ENCODE results near the gene CDKN2B-AS1. TPM values are rescaled to one million over a fixed set of nuclear protein-coding genes. Genes with fewer than 3 reads are reported as not detected.
A peak's percentile ranks its signal among the peaks of the same experiment; 100 is the strongest.

CDKN2B-AS1 gene
- total and polyA plus RNA-seq, 2 experiments from 2014 or later = 0.14 TPM; not detected in 1

DNA sequence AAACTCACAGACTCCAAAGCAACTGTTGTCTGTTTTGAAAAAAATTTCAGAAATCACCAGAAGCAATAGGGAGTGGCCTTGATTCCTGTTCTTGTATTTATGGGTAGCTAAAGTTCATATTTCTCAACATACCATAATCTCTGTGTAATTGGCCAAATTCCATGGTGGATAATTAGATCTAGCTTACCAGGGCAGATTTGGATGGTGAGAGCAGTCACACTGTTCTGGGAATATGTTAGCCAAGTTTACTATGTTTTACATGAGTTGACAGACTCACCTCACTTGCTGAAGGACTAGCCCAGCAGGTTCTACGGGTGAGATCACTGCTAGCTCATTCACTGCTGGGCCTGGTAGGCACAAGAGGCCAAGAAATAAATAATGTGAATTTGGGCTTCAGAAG is 47.2 kb downstream of the CDKN2B-AS1 start:
- Histone ChIP-seq H3K9me2 (ENCODE audit: insufficient read depth) (no peaks in the 10 kb centered on the region), H3F3A (replicated peaks; ENCODE audit: low read depth) (no peaks in the 10 kb centered on the region), H3K79me2 (replicated peaks; ENCODE audit: insufficient read depth) (no peaks in the 10 kb centered on the region), H3K4me2 (no peak overlapping the region), H4K20me1 (replicated peaks; ENCODE audit: insufficient read depth) (no peaks in the 10 kb centered on the region), H3K27me3 (ENCODE audit: insufficient read depth) (no peaks in the 10 kb centered on the region), H2AFZ (no peak overlapping the region), H3K27ac (ENCODE audit: low read depth) (no peak overlapping the region), H3K36me3 (ENCODE audit: insufficient read depth) (no peaks in the 10 kb centered on the region), H3K4me1 (ENCODE audit: insufficient read depth) (no peaks in the 10 kb centered on the region), H3K4me3 (no peak overlapping the region)
- Mint-ChIP-seq H3K9me3 (no peaks in the 10 kb centered on the region), H3K27me3 (ENCODE audit: insufficient read depth, low read depth, poor library complexity) (no peaks in the 10 kb centered on the region), H3K36me3 (ENCODE audit: low read depth) (no peaks in the 10 kb centered on the region), H3K4me1 (peaks cover 7% of the 10 kb centered on the region; the same call in 2 of the 3 replicates), H3K4me3 (no peak overlapping the region), H3K27ac (peak overlapping the region; percentile 61; the same call in 1 of the 2 replicates)
- peak; percentile 21 for DNase-seq (ENCODE audit: low spot score)
- no peak for TF ChIP-seq EZH2 (IDR thresholded peaks at IDR 0.05; ENCODE audit: low read depth, unreplicated experiment)
- TF ChIP-seq, protein P1, sequence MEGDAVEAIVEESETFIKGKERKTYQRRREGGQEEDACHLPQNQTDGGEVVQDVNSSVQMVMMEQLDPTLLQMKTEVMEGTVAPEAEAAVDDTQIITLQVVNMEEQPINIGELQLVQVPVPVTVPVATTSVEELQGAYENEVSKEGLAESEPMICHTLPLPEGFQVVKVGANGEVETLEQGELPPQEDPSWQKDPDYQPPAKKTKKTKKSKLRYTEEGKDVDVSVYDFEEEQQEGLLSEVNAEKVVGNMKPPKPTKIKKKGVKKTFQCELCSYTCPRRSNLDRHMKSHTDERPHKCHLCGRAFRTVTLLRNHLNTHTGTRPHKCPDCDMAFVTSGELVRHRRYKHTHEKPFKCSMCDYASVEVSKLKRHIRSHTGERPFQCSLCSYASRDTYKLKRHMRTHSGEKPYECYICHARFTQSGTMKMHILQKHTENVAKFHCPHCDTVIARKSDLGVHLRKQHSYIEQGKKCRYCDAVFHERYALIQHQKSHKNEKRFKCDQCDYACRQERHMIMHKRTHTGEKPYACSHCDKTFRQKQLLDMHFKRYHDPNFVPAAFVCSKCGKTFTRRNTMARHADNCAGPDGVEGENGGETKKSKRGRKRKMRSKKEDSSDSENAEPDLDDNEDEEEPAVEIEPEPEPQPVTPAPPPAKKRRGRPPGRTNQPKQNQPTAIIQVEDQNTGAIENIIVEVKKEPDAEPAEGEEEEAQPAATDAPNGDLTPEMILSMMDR (conservative IDR thresholded peaks at IDR 0.05; ENCODE audit: low read depth in 2 of 2) = no peak
- ATAC-seq = peak; percentile 61

DNA sequence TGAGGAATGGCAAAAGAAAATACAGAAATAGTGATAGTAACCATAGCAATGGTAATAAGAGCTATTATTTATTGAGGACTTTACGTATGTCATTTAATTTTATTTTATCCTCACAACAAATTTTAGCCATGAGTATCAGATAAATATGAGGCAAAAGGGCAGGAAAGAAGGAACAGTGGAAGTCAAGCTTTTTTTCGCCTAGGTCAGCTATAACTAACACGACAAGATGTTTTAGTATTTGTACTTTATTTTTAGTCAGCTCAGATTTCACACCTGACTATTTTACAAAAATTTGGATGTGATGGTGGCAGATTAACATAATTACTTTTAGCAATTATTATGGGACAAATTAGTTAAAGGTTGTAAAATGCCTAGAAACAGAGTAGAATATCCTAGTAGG is 49.3 kb downstream of the CDKN2B-AS1 start:
- DNase-seq (ENCODE audit: low spot score) = no peak
- no peaks in the 10 kb centered on the region for H3K4me1 ChIP-seq (ENCODE audit: insufficient read depth)
- no peaks in the 10 kb centered on the region for H3K9me2 ChIP-seq (ENCODE audit: insufficient read depth)
- H3K27me3 ChIP-seq (ENCODE audit: insufficient read depth) = no peaks in the 10 kb centered on the region
- H3K4me1 Mint-ChIP-seq = peaks cover 7% of the 10 kb centered on the region; the same call in 2 of the 3 replicates
- H3K27ac ChIP-seq (ENCODE audit: low read depth) = no peak overlapping the region
- H3K36me3 ChIP-seq (ENCODE audit: insufficient read depth) = no peaks in the 10 kb centered on the region
- H3F3A ChIP-seq (replicated peaks; ENCODE audit: low read depth) = no peaks in the 10 kb centered on the region
- no peak for ATAC-seq
- no peaks in the 10 kb centered on the region for H4K20me1 ChIP-seq (replicated peaks; ENCODE audit: insufficient read depth)
- no peaks in the 10 kb centered on the region for H3K79me2 ChIP-seq (replicated peaks; ENCODE audit: insufficient read depth)
- no peak overlapping the region for H3K4me2 ChIP-seq
- H2AFZ ChIP-seq = no peak overlapping the region
- H3K4me3 ChIP-seq = no peak overlapping the region
- H3K36me3 Mint-ChIP-seq (ENCODE audit: low read depth) = no peaks in the 10 kb centered on the region
- no peaks in the 10 kb centered on the region for H3K27me3 Mint-ChIP-seq (ENCODE audit: insufficient read depth, low read depth, poor library complexity)
- no peak overlapping the region for H3K27ac Mint-ChIP-seq
- no peak overlapping the region for H3K4me3 Mint-ChIP-seq
- no peaks in the 10 kb centered on the region for H3K9me3 Mint-ChIP-seq
- no peak for TF ChIP-seq ZNF114 (CRISPR knock-in tag; IDR thresholded peaks at IDR 0.05)
- TF ChIP-seq, protein P2, sequence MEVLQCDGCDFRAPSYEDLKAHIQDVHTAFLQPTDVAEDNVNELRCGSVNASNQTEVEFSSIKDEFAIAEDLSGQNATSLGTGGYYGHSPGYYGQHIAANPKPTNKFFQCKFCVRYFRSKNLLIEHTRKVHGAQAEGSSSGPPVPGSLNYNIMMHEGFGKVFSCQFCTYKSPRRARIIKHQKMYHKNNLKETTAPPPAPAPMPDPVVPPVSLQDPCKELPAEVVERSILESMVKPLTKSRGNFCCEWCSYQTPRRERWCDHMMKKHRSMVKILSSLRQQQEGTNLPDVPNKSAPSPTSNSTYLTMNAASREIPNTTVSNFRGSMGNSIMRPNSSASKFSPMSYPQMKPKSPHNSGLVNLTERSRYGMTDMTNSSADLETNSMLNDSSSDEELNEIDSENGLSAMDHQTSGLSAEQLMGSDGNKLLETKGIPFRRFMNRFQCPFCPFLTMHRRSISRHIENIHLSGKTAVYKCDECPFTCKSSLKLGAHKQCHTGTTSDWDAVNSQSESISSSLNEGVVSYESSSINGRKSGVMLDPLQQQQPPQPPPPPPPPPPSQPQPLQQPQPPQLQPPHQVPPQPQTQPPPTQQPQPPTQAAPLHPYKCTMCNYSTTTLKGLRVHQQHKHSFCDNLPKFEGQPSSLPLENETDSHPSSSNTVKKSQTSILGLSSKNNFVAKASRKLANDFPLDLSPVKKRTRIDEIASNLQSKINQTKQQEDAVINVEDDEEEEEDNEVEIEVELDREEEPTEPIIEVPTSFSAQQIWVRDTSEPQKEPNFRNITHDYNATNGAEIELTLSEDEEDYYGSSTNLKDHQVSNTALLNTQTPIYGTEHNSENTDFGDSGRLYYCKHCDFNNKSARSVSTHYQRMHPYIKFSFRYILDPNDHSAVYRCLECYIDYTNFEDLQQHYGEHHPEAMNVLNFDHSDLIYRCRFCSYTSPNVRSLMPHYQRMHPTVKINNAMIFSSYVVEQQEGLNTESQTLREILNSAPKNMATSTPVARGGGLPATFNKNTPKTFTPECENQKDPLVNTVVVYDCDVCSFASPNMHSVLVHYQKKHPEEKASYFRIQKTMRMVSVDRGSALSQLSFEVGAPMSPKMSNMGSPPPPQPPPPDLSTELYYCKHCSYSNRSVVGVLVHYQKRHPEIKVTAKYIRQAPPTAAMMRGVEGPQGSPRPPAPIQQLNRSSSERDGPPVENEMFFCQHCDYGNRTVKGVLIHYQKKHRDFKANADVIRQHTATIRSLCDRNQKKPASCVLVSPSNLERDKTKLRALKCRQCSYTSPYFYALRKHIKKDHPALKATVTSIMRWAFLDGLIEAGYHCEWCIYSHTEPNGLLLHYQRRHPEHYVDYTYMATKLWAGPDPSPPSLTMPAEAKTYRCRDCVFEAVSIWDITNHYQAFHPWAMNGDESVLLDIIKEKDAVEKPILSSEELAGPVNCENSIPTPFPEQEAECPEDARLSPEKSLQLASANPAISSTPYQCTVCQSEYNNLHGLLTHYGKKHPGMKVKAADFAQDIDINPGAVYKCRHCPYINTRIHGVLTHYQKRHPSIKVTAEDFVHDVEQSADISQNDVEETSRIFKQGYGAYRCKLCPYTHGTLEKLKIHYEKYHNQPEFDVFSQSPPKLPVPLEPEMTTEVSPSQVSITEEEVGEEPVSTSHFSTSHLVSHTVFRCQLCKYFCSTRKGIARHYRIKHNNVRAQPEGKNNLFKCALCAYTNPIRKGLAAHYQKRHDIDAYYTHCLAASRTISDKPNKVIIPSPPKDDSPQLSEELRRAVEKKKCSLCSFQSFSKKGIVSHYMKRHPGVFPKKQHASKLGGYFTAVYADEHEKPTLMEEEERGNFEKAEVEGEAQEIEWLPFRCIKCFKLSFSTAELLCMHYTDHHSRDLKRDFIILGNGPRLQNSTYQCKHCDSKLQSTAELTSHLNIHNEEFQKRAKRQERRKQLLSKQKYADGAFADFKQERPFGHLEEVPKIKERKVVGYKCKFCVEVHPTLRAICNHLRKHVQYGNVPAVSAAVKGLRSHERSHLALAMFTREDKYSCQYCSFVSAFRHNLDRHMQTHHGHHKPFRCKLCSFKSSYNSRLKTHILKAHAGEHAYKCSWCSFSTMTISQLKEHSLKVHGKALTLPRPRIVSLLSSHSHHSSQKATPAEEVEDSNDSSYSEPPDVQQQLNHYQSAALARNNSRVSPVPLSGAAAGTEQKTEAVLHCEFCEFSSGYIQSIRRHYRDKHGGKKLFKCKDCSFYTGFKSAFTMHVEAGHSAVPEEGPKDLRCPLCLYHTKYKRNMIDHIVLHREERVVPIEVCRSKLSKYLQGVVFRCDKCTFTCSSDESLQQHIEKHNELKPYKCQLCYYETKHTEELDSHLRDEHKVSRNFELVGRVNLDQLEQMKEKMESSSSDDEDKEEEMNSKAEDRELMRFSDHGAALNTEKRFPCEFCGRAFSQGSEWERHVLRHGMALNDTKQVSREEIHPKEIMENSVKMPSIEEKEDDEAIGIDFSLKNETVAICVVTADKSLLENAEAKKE (CRISPR knock-in tag; IDR thresholded peaks at IDR 0.05) = no peak
- TF ChIP-seq CREB1 (CRISPR knock-in tag; IDR thresholded peaks at IDR 0.05; ENCODE audit: low read depth) = no peak
- no peak for TF ChIP-seq ZNF331 (CRISPR knock-in tag; IDR thresholded peaks at IDR 0.05; ENCODE audit: low read depth)
- TF ChIP-seq JUNB (IDR thresholded peaks at IDR 0.05; ENCODE audit: unreplicated experiment) = no peak
- TF ChIP-seq STAT1 (IDR thresholded peaks at IDR 0.05; ENCODE audit: unreplicated experiment) = no peak
- TF ChIP-seq NANOG (IDR thresholded peaks at IDR 0.05; ENCODE audit: borderline replicate concordance) = no peak
- TF ChIP-seq, protein P3, sequence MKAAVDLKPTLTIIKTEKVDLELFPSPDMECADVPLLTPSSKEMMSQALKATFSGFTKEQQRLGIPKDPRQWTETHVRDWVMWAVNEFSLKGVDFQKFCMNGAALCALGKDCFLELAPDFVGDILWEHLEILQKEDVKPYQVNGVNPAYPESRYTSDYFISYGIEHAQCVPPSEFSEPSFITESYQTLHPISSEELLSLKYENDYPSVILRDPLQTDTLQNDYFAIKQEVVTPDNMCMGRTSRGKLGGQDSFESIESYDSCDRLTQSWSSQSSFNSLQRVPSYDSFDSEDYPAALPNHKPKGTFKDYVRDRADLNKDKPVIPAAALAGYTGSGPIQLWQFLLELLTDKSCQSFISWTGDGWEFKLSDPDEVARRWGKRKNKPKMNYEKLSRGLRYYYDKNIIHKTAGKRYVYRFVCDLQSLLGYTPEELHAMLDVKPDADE (IDR thresholded peaks at IDR 0.05) = no peak
- TF ChIP-seq EZH2phosphoT487 (IDR thresholded peaks at IDR 0.05; ENCODE audit: unreplicated experiment) = no peak
- TF ChIP-seq, protein P1 (conservative IDR thresholded peaks at IDR 0.05; ENCODE audit: low read depth in 2 of 2) = no peak

Data from GM23338 (cell line).